Kidney (tissue), 14 donors: ENCODE measurements around the gene AAK1. TPM values are rescaled to one million over a fixed set of nuclear protein-coding genes. Genes with fewer than 3 reads are reported as not detected.

Source experiments
- DNase-seq, 5 donors: peaks; one replicate each; pipeline ENCODE4 v3.0.0-alpha.2; 2013 to 2020
- FAIRE-seq: peaks from 2 replicates; lab custom pipeline; 2012; peaks lifted over from hg19 to GRCh38; lab: Jason Lieb, UNC
- H3K27ac ChIP-seq, 2 donors: one replicate each; pipeline ENCODE4 v1.7.0; 2013; ENCODE audit warnings: low read depth in 2 of 2, low read length in 2 of 2, inconsistent platforms in 1 of 2
- H3K27me3 ChIP-seq: one replicate; pipeline ENCODE4 v1.7.1; 2013; ENCODE audit warnings: low read length, inconsistent platforms; ENCODE audit not compliant: control insufficient read depth, insufficient read depth
- H3K36me3 ChIP-seq, 3 donors: one replicate each; pipeline versions ENCODE4 v1.7.0 to v1.7.1; 2013; ENCODE audit warnings: low read length in 3 of 3, control low read depth in 1 of 3, inconsistent platforms in 1 of 3; ENCODE audit not compliant: insufficient read depth in 3 of 3, control insufficient read depth in 2 of 3
- H3K4me1 ChIP-seq, 3 donors: one replicate each; pipeline versions ENCODE4 v1.7.0 to v1.7.1; 2013; ENCODE audit warnings: low read length in 3 of 3, inconsistent platforms in 1 of 3, low read depth in 1 of 3; ENCODE audit not compliant: control insufficient read depth in 2 of 3, insufficient read depth in 2 of 3
- H3K4me3 ChIP-seq, 3 donors: one replicate each; pipeline versions ENCODE4 v1.7.0 to v1.8.1; 2013; ENCODE audit warnings: low read length in 3 of 3, control low read depth in 1 of 3, inconsistent platforms in 1 of 3
- H3K9ac ChIP-seq, 3 donors: one replicate each; pipeline versions ENCODE4 v1.7.0 to v1.7.1; 2013; ENCODE audit warnings: low read length in 3 of 3, control low read depth in 1 of 3, inconsistent platforms in 1 of 3
- H3K9me3 ChIP-seq, 3 donors: one replicate each; pipeline versions ENCODE4 v1.7.0 to v1.7.1; 2013; ENCODE audit warnings: low read length in 3 of 3, control low read depth in 1 of 3, inconsistent platforms in 1 of 3; ENCODE audit not compliant: control insufficient read depth in 2 of 3, insufficient read depth in 1 of 3
- CTCF ChIP-seq: IDR thresholded peaks from 3 replicates; pipeline ENCODE4 v1.5.1; 2012; ENCODE audit warnings: mild to moderate bottlenecking, moderate library complexity, borderline replicate concordance; ENCODE audit not compliant: insufficient read depth; ENCODE audit errors: extremely low read depth
- intact Hi-C: fragments of 100-400 bp; cut with DNase I; formaldehyde crosslinking; loops from one replicate; pipeline ENCODE4 v1.11.1; 2022
- polyA plus RNA-seq: library from polyadenylated mRNA; stranded (reverse); fragments of 350-450 nt; fragmentation: Illumina TruSeq; extraction: RNeasy Lipid Tissue Mini Kit (QIAGEN cat#74804); gene quantifications from one replicate; pipeline ENCODE4 v1.2.3, GENCODE V29; 2014; ENCODE audit warnings: low read depth, low replicate concordance; ENCODE audit not compliant: insufficient read depth
- total RNA-seq: library from RNA; stranded (reverse); fragmentation: NEBNext Ultra II Directional; extraction: Animal tissue kit (Norgen Biotek cat#: 25700); gene quantifications from one replicate; pipeline ENCODE4 v1.2.1, GENCODE V29; 2021
- donor health status: control.
- donor health status: control.
- donor health status: control.
- donor health status: control.
- donor health status: control.
- donor health status: DM: yes; HTN: yes; CAD: no.
- donor health status: Normal renal cell carcinoma (clear cell type).

AAK1 gene
- total and polyA plus RNA-seq, 2 donors from 2014 or later: 25.8 to 93.7 TPM

GRCh38 chr2:69493268-69493667 lies 150.3 kb downstream of the AAK1 start:
- no peak overlapping the region for H3K9ac ChIP-seq
- no peak for TF ChIP-seq CTCF
- no peak for FAIRE-seq
- no peak overlapping the region for H3K4me3 ChIP-seq
- no peaks in the 10 kb centered on the region for H3K9me3 ChIP-seq
- no peak overlapping the region for H3K27ac ChIP-seq
- H3K4me1 ChIP-seq: no peaks in the 10 kb centered on the region
- intact Hi-C loops: no loop called here
- peaks cover 0 to 9% (median 8%) of the 10 kb centered on the region in 3 donors for H3K36me3 ChIP-seq
- no peaks in the 10 kb centered on the region for H3K27me3 ChIP-seq
- DNase-seq: no peak

- Histone ChIP-seq H3K27ac (no peak overlapping the region), H3K4me1 (no peaks in the 10 kb centered on the region), H3K27me3 (no peaks in the 10 kb centered on the region), H3K9me3 (no peaks in the 10 kb centered on the region), H3K36me3 (peaks cover 0 to 14% (median 13%) of the 10 kb centered on the region in 3 donors), H3K9ac (no peak overlapping the region), H3K4me3 (no peak overlapping the region)
- FAIRE-seq (no peak), DNase-seq (no peak)
- intact Hi-C loops: no loop called here
- TF ChIP-seq CTCF: no peak
Measured at GRCh38 chr2:69491864-69492263, 151.7 kb downstream of the AAK1 start.

- peaks cover 0 to 17% (median 12%) of the 10 kb centered on the region in 3 donors for H3K36me3 ChIP-seq
- H3K9ac ChIP-seq: no peak overlapping the region
- H3K27ac ChIP-seq: no peak overlapping the region
- no peaks in the 10 kb centered on the region for H3K9me3 ChIP-seq
- no peak for TF ChIP-seq CTCF
- DNase-seq: no peak
- no peak for FAIRE-seq
- H3K4me3 ChIP-seq: no peak overlapping the region
- intact Hi-C loops: no loop called here
- H3K27me3 ChIP-seq: no peaks in the 10 kb centered on the region
- H3K4me1 ChIP-seq: no peaks in the 10 kb centered on the region
Measured at GRCh38 chr2:69490486-69490885, 153.1 kb downstream of the AAK1 start.

- no peaks in the 10 kb centered on the region for H3K9me3 ChIP-seq
- no peaks in the 10 kb centered on the region for H3K4me1 ChIP-seq
Measured at GRCh38 chr2:69489793-69490192, 153.7 kb downstream of the AAK1 start.

More at GRCh38 chr2:69489793-69490192, 153.7 kb downstream of the AAK1 start:
- H3K27me3 ChIP-seq: no peaks in the 10 kb centered on the region
- no peak for TF ChIP-seq CTCF
- intact Hi-C loops: no loop called here
- FAIRE-seq (no peak), DNase-seq (peak in 1 of 5 donors; percentile 50)
- H3K4me3 ChIP-seq: no peak overlapping the region
- no peak overlapping the region for H3K9ac ChIP-seq
- no peak overlapping the region for H3K27ac ChIP-seq
- peaks cover 0 to 17% (median 12%) of the 10 kb centered on the region in 3 donors for H3K36me3 ChIP-seq
